GM20431 (cell line): Measurements from ENCODE around the gene BBLN.

Experiments used
- in situ Hi-C: fragments of 300-500 bp; cut with MseI, MboI; formaldehyde crosslinking; loops from one replicate; pipeline ENCODE4 v1.15.0; 2020; ENCODE audit warnings: low sequenced_read_pairs; ENCODE audit not compliant: unreplicated experiment

Gene BBLN

GRCh38 chr9:128185979-128186965 is 26.2 kb downstream of the BBLN start:
- in situ Hi-C loops, result no loop called here

GRCh38 chr9:128187361-128187760 is 27.3 kb downstream of the BBLN start:
- in situ Hi-C loops, result no loop called here

GRCh38 chr9:128188209-128188608 is 28.1 kb downstream of the BBLN start:
- in situ Hi-C loops, result no loop called here

- in situ Hi-C loops, result no loop called here
These were observed 29.9 kb downstream of the BBLN start for GRCh38 chr9:128190013-128190412.

- in situ Hi-C loops, result no loop called here
These were observed 30.7 kb downstream of the BBLN start for GRCh38 chr9:128190516-128191405.

GRCh38 chr9:128191406-128192046 is 31.5 kb downstream of the BBLN start, which contains the start of gene CIZ1:
Gene CIZ1, minus strand, starts transcription at chr9:128191572. Its CDS starts 715 bp downstream, at chr9:128190857.
- in situ Hi-C loops, result no loop called here

- in situ Hi-C loops, result no loop called here
These were observed 32.7 kb downstream of the BBLN start for GRCh38 chr9:128192601-128193371.

GRCh38 chr9:128193469-128194096 is 33.5 kb downstream of the BBLN start:
- in situ Hi-C loops, result no loop called here

- in situ Hi-C loops, result no loop called here
These were observed 41.6 kb downstream of the BBLN start for GRCh38 chr9:128201441-128202369.

GRCh38 chr9:128202648-128203023 is 42.6 kb downstream of the BBLN start:
- in situ Hi-C loops, result no loop called here

GRCh38 chr9:128203024-128203706 is 43.1 kb downstream of the BBLN start, which contains the start of gene DNM1:
Gene DNM1, plus strand, starts transcription at chr9:128203379. Its CDS starts 92 bp downstream, at chr9:128203471.
- in situ Hi-C loops, result no loop called here

GRCh38 chr9:128203707-128204551 is 43.9 kb downstream of the BBLN start:
- in situ Hi-C loops, result no loop called here

GRCh38 chr9:128204858-128205257 is 44.8 kb downstream of the BBLN start:
- in situ Hi-C loops, result no loop called here

- in situ Hi-C loops, result no loop called here
These were observed 45.4 kb downstream of the BBLN start for GRCh38 chr9:128205296-128205944.

- in situ Hi-C loops, result no loop called here
These were observed 46.4 kb downstream of the BBLN start for GRCh38 chr9:128206484-128206883.
